NB4 (cell line): ENCODE results near the gene USP53.

Experiments
- CTCF ChIP-seq: IDR thresholded peaks from one replicate; pipeline ENCODE4 v1.5.1; 2012; ENCODE audit warnings: low read depth, low read length
- MAX ChIP-seq: IDR thresholded peaks from 2 replicates; pipeline ENCODE4 v1.6.1; 2011; ENCODE audit warnings: low read depth, low read length
- MYC ChIP-seq: IDR thresholded peaks from 2 replicates; pipeline ENCODE4 v1.6.1; 2011; ENCODE audit warnings: low read depth, low read length
- POLR2A ChIP-seq: IDR thresholded peaks from 2 replicates; pipeline ENCODE4 v1.6.1; 2011; ENCODE audit warnings: mild to moderate bottlenecking; ENCODE audit not compliant: insufficient read length; ENCODE audit errors: extremely low read depth

DNA sequence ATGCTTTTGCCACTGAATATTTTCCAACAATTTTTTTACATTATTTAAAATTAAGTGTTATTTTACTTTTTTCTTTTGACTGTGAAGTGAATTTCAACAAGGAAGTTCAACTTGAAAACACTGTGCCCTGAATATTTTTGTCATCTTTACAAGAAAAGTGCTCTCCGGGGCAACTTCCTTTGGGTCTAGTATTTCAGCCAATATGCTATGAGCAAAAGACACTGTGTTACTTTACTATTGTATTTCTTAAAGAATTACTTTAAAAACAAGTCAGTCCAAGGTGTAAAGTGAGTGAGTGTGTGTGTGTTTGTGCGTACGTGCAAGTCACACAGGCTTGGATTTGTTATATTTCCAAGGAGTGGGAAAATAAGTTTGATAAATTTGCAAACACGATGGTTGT is 7.6 kb upstream of the USP53 start:
- TF ChIP-seq CTCF, result no peak
- no peak for TF ChIP-seq MAX
- no peak for TF ChIP-seq POLR2A
- TF ChIP-seq MYC, result no peak
